D721Med (cell line): Measurements from ENCODE around the gene ALPI.

Experiments
- DNase-seq: peaks from one replicate; pipeline ENCODE4 v3.0.0; 2011; ENCODE audit warnings: low spot score; ENCODE audit not compliant: insufficient read length
- FAIRE-seq: peaks from 2 replicates; lab custom pipeline; 2011; peaks lifted over from hg19 to GRCh38; lab: Jason Lieb, UNC
- CTCF ChIP-seq: IDR thresholded peaks from 2 replicates; pipeline ENCODE4 v1.5.1; 2012; ENCODE audit warnings: mild to moderate bottlenecking, control low read depth; ENCODE audit not compliant: insufficient read depth; ENCODE audit errors: missing control alignments

ALPI gene

GRCh38 chr2:232458051-232458660, 2.2 kb downstream of the ALPI start:
- FAIRE-seq: no peak
- DNase-seq: peak; percentile 2
- TF ChIP-seq CTCF: no peak

GRCh38 chr2:232458661-232459418, 2.9 kb downstream of the ALPI start:
- no peak for TF ChIP-seq CTCF
- FAIRE-seq: no peak
- peak; percentile 9 for DNase-seq

GRCh38 chr2:232459419-232460035, 3.6 kb downstream of the ALPI start:
- FAIRE-seq (no peak), DNase-seq (peak; percentile 10)
- TF ChIP-seq CTCF: no peak

- no peak for TF ChIP-seq CTCF
- FAIRE-seq: no peak
- peak; percentile 3 for DNase-seq
These were observed 4.2 kb downstream of the ALPI start for GRCh38 chr2:232460171-232460570.

- TF ChIP-seq CTCF: no peak
- DNase-seq (no peak), FAIRE-seq (no peak)
These were observed 8.0 kb downstream of the ALPI start for GRCh38 chr2:232463701-232464543.

GRCh38 chr2:232464544-232464885, 8.6 kb downstream of the ALPI start:
- no peak for TF ChIP-seq CTCF
- DNase-seq (no peak), FAIRE-seq (no peak)
